Measurements from ENCODE around the gene SIGLEC7. TPM values are rescaled to one million over a fixed set of nuclear protein-coding genes. Genes with fewer than 3 reads are reported as not detected.

SIGLEC7 gene
- not detected in 2 replicates for total RNA-seq

DNA sequence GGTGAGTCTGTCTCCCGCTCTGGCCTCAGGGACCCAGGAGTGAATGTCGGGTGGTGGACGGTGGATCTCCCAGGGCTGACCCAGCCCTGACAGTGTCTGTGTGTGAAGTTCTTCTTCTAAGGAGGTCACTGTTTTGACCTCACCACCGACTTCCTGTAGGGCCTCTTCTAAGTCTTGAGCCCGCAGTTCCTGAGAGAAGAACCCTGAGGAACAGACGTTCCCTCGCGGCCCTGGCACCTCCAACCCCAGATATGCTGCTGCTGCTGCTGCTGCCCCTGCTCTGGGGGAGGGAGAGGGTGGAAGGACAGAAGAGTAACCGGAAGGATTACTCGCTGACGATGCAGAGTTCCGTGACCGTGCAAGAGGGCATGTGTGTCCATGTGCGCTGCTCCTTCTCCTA, at the start of gene SIGLEC7:
Gene SIGLEC7, plus strand, starts transcription at position 183 of the 400 bp plus-strand sequence. Its CDS starts 69 bp downstream, at position 252.
- intact Hi-C loops (cut with micrococcal nuclease), result no loop called here

DNA sequence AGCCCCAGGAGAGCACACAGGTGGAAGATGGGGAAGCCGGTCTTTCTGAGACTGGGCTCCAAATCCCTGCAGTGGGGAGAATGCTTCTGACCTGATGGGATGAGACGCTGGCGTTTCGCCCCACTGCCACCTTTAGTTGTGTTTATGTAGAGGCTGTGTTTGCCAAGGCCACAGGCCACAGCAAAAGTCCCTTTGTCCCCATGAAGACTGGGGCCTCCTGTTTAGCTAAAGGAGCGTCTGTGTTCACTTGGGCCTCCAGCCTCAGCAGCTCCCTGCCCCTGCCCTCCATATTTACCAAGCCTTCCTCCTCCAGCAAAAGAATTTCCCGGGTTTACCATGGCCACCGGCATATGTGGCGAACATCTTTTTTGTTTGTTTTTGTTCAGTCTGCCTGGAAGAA, 49.0 kb upstream of the SIGLEC7 start:
- intact Hi-C loops (cut with micrococcal nuclease), result no loop called here

GRCh38 chr19:51093510-51094345, 48.4 kb upstream of the SIGLEC7 start:
- intact Hi-C loops (cut with micrococcal nuclease), result no loop called here

GRCh38 chr19:51094696-51095279, 47.3 kb upstream of the SIGLEC7 start:
- intact Hi-C loops (cut with micrococcal nuclease), result loop anchor here (5.0 kb wide), 1 partner anchor 72 kb away; no protein-coding TSS in a partner anchor

DNA sequence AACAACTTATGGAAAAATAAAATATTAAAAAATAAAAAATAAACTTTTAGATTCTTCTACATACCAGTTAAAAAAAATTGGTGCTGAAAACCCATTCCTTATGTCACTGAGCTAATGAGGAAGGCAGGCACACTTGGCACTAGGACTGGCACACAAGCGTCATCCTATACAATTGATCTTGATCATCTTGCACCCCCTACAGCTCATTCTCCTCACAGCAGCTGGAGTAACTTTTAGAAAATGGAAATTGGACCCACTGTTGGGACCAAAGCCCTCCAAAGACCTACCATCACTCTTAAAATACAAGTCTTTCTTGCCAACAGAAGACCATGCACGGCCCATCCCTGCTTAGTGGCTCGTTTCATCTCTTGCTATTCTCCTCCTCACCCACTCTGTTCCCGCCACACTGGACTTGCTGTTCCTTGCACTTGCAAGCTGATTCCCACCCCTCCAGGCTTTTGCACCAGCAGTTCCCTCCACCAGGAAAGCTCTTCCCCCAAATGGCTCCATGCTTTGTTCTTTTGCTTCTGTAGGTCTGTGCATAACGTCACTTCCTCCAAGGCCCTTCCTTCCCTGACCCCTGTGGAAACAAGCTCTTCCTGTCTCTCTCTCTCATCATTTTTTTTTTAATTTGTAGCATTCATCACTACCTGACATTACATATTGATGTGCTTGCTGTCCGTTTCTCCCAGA, 45.5 kb upstream of the SIGLEC7 start:
- intact Hi-C loops (cut with micrococcal nuclease), result loop anchor here (1.0 to 5.0 kb wide), 2 partner anchors 74 to 166 kb away; no protein-coding TSS in a partner anchor

DNA sequence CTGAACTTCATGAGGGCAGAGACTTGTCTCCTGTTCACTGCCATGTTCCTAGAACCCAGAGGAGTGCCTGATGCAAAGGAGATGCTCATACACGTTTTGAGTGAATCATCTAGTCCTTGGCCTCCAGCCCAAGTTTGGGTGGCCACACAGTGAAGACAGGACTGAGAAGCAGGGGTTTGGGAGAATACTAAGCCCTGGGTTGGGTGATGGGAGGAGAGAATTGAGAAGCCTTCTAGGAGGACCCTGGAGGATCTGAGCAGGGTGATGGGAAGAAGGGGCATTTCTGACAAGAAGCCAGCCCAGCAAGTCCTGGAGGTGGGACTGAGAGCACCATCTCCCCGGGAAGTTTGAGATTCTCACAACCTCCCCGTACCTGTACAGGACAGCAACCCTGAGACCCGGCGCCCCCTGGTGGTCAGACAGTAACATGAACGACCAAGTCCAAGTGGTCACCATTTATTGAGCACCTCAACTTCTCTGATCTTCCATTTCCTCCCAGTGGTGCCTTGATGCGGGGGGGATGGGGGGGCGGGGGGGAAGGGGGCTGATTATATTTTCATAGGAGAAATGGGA, 44.8 kb upstream of the SIGLEC7 start:
- intact Hi-C loops (cut with micrococcal nuclease), result loop anchor here (5.0 kb wide), 1 partner anchor 75 kb away; no protein-coding TSS in a partner anchor

GRCh38 chr19:51097796-51098195, 44.3 kb upstream of the SIGLEC7 start:
- intact Hi-C loops (cut with micrococcal nuclease), result loop anchor here (5.0 kb wide), 1 partner anchor 75 kb away; no protein-coding TSS in a partner anchor

GRCh38 chr19:51098365-51099046, 43.6 kb upstream of the SIGLEC7 start:
- intact Hi-C loops (cut with micrococcal nuclease), result loop anchor here (5.0 kb wide), 1 partner anchor 76 kb away; no protein-coding TSS in a partner anchor

DNA sequence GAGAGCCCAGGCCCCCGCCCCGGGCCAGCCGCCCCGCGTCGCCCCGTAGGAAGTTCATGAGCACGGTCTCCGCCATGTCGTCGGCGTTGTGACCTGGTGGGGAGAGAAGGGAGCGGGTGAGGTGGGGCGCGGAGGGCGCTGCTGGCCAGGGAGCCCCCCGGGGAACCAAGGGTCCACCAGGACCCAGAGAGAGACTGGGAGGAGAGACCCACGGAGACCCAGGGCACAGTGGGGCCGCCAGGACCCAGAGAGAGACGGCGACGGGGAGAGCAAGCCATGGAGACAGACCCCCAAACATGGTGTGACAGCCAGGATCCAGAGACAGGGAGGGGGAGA, 43.1 kb upstream of the SIGLEC7 start:
- intact Hi-C loops (cut with micrococcal nuclease), result loop anchor here (5.0 kb wide), 1 partner anchor 77 kb away; no protein-coding TSS in a partner anchor

GRCh38 chr19:51100601-51101000, 41.5 kb upstream of the SIGLEC7 start:
- intact Hi-C loops (cut with micrococcal nuclease), result no loop called here

GRCh38 chr19:51101171-51101865, 40.8 kb upstream of the SIGLEC7 start:
- intact Hi-C loops (cut with micrococcal nuclease), result no loop called here

DNA sequence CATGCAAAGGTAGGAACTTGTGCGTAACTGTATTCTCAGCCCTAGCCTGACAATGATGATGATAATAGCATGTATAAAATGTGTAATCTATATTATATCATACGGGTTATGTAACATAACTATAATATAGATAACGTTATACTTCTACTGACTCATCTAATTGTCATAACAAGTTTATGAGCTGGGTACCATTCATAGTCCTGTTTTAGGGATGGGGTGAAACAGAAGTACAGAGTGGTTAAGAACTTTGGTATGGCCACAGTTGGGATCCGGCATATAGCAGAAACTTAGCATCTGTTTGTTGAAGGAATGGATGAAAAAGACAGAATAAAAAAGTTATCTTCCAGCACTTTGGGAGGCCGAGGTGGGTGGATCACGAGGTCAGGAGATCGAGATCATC, 39.1 kb upstream of the SIGLEC7 start:
- intact Hi-C loops (cut with micrococcal nuclease), result no loop called here

DNA sequence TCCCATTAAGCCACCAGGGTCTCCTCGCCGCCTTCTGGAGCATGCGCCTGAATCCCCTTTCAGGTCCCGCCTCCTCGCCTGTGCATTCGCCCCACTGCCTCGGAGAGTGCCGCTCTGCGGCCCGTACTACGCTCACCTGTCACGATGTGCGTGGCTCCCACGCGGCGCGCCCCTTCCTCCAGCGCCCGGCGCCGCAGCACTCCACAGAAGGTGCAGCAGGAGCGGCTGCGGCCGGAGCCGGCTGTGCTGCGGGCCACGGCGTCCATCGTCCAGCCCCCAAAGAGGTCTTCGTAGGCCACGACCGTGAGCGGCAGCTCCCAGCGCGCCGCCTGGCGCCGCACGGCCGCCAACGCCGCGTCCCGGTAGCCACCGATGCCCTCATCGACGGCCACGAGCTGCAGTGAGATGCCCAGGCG, 38.2 kb upstream of the SIGLEC7 start:
- intact Hi-C loops (cut with micrococcal nuclease), result no loop called here

DNA sequence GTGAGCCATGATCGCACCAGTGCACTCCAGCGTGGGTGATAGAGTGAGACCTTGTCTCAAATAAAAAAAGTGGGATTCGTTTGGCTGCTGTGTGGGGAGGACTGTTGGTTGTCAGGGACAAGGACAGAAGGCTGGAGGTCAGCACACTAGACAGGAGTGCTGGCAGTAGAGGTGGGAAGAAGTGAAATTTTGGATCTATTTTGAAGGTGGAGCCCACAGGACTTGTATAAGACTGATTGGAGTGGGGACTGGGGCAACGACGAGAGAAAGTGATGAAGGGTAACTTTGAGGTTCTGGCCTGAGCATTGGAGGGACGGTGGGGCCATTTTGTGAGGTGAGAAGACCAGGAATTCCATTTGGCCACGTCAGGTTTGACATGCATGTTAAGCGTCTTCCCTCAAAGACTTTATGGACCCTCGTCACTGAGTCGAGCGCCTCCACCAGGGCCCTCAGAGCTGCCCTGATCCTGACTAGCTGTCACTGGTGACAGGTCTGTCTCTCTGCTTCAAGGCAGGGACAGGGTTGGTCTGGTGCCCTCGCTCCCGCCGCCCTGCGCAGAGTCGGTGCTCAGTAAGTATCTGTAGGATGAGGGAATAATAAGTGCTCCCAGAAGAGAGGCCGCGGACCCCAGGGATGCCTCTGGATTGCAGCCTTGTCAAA, 34.6 kb upstream of the SIGLEC7 start:
- intact Hi-C loops (cut with micrococcal nuclease), result loop anchor here (1.0 to 5.0 kb wide), 8 partner anchors 16 to 774 kb away; partner anchors contain the start of gene POLD1

DNA sequence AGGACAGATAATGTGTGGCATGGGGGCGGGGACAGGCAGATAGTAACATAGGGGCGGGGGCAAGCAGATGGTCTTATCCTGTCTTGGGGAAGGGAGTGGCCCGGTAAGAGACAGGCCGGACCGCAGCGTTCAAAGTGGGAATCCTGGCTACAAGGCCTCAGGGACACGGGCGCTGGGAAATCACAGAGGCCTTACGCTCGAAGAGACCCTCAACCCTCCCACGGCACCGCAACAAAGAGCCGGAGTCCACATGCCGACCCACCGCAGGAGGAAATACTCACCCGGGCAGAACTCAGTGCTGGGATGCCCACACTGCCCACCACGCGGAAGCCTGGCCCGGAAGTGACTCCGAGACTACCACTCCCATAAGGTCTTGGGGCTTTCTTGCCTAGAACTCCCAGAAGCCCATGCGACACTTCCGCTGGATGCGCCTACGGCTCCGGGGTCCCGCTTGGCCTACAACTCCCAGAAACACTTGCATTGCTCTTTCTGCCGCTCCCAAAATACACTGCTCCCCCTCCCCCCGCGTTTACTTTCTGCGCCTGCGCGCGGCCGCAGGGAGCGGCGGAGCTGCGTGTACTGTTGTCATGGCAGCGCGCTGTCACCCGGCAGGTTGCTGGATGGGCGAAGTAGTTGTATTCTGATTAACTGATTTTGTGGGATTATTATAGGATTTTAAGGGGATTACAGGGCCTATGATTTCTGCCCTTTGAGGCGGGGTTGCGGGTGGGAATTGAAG, 33.9 kb upstream of the SIGLEC7 start, which contains the start of gene CTU1:
Gene CTU1, minus strand, starts transcription at position 344 of the 739 bp plus-strand sequence. CDS start 3,840 bp downstream, outside the sequence.
- intact Hi-C loops (cut with micrococcal nuclease), result loop anchor here (1.0 to 5.0 kb wide), 8 partner anchors 15 to 775 kb away; partner anchors contain the start of gene POLD1

DNA sequence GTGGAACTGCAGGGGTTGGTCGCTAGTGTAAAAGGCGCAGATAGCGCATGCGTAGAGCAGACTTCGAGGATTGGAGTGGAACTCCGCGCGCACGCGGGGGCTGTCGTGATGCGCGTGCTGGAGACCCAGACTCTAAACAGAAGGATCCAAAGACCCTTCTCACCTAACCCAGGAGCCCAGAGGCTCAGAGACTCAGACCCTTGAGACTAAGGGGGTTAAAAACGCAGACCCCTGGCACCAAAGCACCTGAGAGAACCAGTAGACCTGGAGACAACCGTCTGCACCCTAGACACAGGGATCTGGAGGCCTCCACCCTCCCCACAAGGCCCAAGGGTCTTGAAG, 33.3 kb upstream of the SIGLEC7 start:
- intact Hi-C loops (cut with micrococcal nuclease), result loop anchor here (1.0 to 5.0 kb wide), 8 partner anchors 15 to 775 kb away; partner anchors contain the start of gene POLD1

DNA sequence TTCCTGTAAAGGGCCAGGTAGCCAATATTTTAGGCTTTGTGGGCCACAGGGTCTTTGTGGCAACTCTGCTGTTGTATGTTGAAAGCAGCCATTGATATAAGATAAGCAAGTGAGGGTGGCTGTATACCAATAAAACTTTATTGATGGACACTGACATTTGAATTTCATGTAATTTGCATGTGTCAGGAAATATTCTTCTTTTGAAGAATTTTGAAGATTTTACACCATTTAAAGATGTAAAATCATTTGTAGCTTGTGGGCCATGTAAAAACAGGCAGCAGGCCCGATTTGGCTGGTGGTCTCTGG, 31.5 kb upstream of the SIGLEC7 start:
- intact Hi-C loops (cut with micrococcal nuclease), result loop anchor here (5.0 kb wide), 1 partner anchor 147 kb away; no protein-coding TSS in a partner anchor

- intact Hi-C loops (cut with micrococcal nuclease), result loop anchor here (5.0 kb wide), 1 partner anchor 146 kb away; no protein-coding TSS in a partner anchor
Observed at GRCh38 chr19:51111606-51112005, 30.5 kb upstream of the SIGLEC7 start.

All from T-helper 1 cell treated with Interleukin-12 subunit alpha and Interleukin-12 subunit beta and Interleukin-4 antibody, amounts not matched to agents 30 ng/mL and 1 ng/mL, for 36 hours (primary cell).